CD4-positive, alpha-beta T cell treated with Interleukin-1 beta for 1 hour (primary cell): Measurements from ENCODE around the gene MS4A7.

Source experiments
- DNase-seq, 2 donors: peaks; one replicate each; pipeline ENCODE4 v3.0.0-alpha.2; 2020 to 2022

The MS4A7 gene

GRCh38 chr11:60371386-60371785 is 6.9 kb upstream of the MS4A7 start:
- DNase-seq = no peak

GRCh38 chr11:60371854-60372253 is 6.5 kb upstream of the MS4A7 start:
- no peak for DNase-seq

- DNase-seq = no peak
These were observed 5.6 kb upstream of the MS4A7 start for GRCh38 chr11:60372767-60373166.

- no peak for DNase-seq
These were observed 3.0 kb upstream of the MS4A7 start for GRCh38 chr11:60375316-60375715.

GRCh38 chr11:60376601-60377000 is 1.7 kb upstream of the MS4A7 start:
- DNase-seq = no peak

GRCh38 chr11:60377401-60378136 is 763 bp upstream of the MS4A7 start:
- DNase-seq = peak in 1 of 2 donors; percentile 67

GRCh38 chr11:60389279-60389910 is 11.1 kb downstream of the MS4A7 start:
- peak in 1 of 2 donors; percentile 74 for DNase-seq

GRCh38 chr11:60390419-60390818 is 12.1 kb downstream of the MS4A7 start:
- DNase-seq = no peak

- no peak for DNase-seq
These were observed 14.0 kb downstream of the MS4A7 start for GRCh38 chr11:60392361-60392760.

- no peak for DNase-seq
These were observed 14.7 kb downstream of the MS4A7 start for GRCh38 chr11:60393016-60393415.

- DNase-seq = no peak
These were observed 16.5 kb downstream of the MS4A7 start for GRCh38 chr11:60394666-60395380.

GRCh38 chr11:60396382-60396781 is 18.1 kb downstream of the MS4A7 start, which contains the start of gene MS4A14:
TSS of gene MS4A14 (plus strand) at chr11:60396459. CDS start at chr11:60396579, 120 bp downstream.
- DNase-seq = no peak

- DNase-seq = peak in 1 of 2 donors; percentile 22
These were observed 18.5 kb downstream of the MS4A7 start for GRCh38 chr11:60396799-60397198.

GRCh38 chr11:60420015-60420414 is 41.7 kb downstream of the MS4A7 start:
- no peak for DNase-seq

GRCh38 chr11:60422609-60423008 is 44.3 kb downstream of the MS4A7 start:
- no peak for DNase-seq

- no peak for DNase-seq
These were observed 50.2 kb downstream of the MS4A7 start for GRCh38 chr11:60428517-60428916.

GRCh38 chr11:60429272-60429671 is 50.9 kb downstream of the MS4A7 start, which contains the start of gene MS4A5:
TSS of gene MS4A5 (plus strand) at chr11:60429572. CDS start at chr11:60429675, 103 bp downstream.
- DNase-seq = no peak

- no peak for DNase-seq
These were observed 52.9 kb downstream of the MS4A7 start for GRCh38 chr11:60431251-60431650.

- DNase-seq = no peak
These were observed 55.1 kb downstream of the MS4A7 start for GRCh38 chr11:60433401-60433800.
